ENCODE data around the gene FAM3A. TPM values are rescaled to one million over a fixed set of nuclear protein-coding genes. Genes with fewer than 3 reads are reported as not detected.

FAM3A gene
- total and polyA plus RNA-seq, 2 of the 8 experiments (the other 6 are each of a cell fraction or from before 2014, with no cell fraction given): 16.2 to 18.6 TPM

GRCh38 chrX:154495472-154495922 is 20.5 kb downstream of the FAM3A start:
- Histone ChIP-seq H3K14ac (ENCODE audit: insufficient read length) (no peak overlapping the region), H3K56ac (replicated peaks; ENCODE audit: insufficient read length, low read depth, low read length) (no peak overlapping the region), H3K79me2 (ENCODE audit: control insufficient read depth in 1 of 2, insufficient read depth in 2 of 2, low read length in 2 of 2) (no peaks in the 10 kb centered on the region), H3K18ac (ENCODE audit: extremely low read depth, low read length) (no peak overlapping the region), H2AK5ac (ENCODE audit: low read depth, low read length) (no peak overlapping the region), H3K36me3 (ENCODE audit: control insufficient read depth in 2 of 4, insufficient read depth in 4 of 4, low read length in 3 of 4) (no peaks in the 10 kb centered on the region), H4K91ac (replicated peaks; ENCODE audit: insufficient read length, low read length) (no peak overlapping the region), H2BK20ac (ENCODE audit: low read length) (no peak overlapping the region), H3K23ac (ENCODE audit: insufficient read length) (no peak overlapping the region), H3K23me2 (ENCODE audit: low read depth, low read length) (no peaks in the 10 kb centered on the region), H3K79me1 (ENCODE audit: low read depth, low read length) (no peaks in the 10 kb centered on the region), H4K20me1 (replicated peaks in 1 of 2; ENCODE audit: control insufficient read depth in 1 of 2, insufficient read depth in 2 of 2, low read length in 2 of 2) (no peaks in the 10 kb centered on the region), H2BK5ac (ENCODE audit: low read depth, low read length) (no peak overlapping the region), H3K4ac (replicated peaks; ENCODE audit: insufficient read length, low read depth, low read length) (no peak overlapping the region), H3K27me3 (replicated peaks in 1 of 4; ENCODE audit: control insufficient read depth in 3 of 4, extremely low read depth in 1 of 4, insufficient read depth in 3 of 4, low read length in 3 of 4) (no peaks in the 10 kb centered on the region), H4K8ac (ENCODE audit: extremely low read depth, insufficient read depth, low read length) (no peak overlapping the region), H2AFZ (ENCODE audit: low read length) (no peak overlapping the region), H2BK15ac (ENCODE audit: low read length) (no peak overlapping the region), H3K4me3 (ENCODE audit: extremely low read depth in 1 of 4, insufficient read depth in 2 of 4, low read depth in 3 of 4, low read length in 4 of 4) (no peak overlapping the region), H4K5ac (ENCODE audit: insufficient read length, low read depth, low read length) (no peak overlapping the region), H3K4me2 (ENCODE audit: insufficient read depth in 1 of 2, low read depth in 2 of 2, low read length in 2 of 2) (no peak overlapping the region), H3K9me3 (ENCODE audit: insufficient read depth in 2 of 2, low read depth in 1 of 2, low read length in 1 of 2) (no peaks in the 10 kb centered on the region), H3K4me1 (replicated peaks in 1 of 4; ENCODE audit: control insufficient read depth in 3 of 4, insufficient read depth in 4 of 4, low read length in 3 of 4) (no peaks in the 10 kb centered on the region), H2BK120ac (replicated peaks; ENCODE audit: low read depth, low read length) (no peak overlapping the region), H3K9ac (replicated peaks in 1 of 4; ENCODE audit: extremely low read depth in 1 of 4, low read depth in 3 of 4, low read length in 3 of 4) (no peak overlapping the region), H2BK12ac (ENCODE audit: low read depth, low read length) (no peak overlapping the region), H3K27ac (ENCODE audit: low read depth, low read length) (no peak overlapping the region)
- WGBS, 2 experiments (ENCODE audit: extremely low coverage in 1 of 2, insufficient coverage in 1 of 2, insufficient read length in 1 of 2, insufficient replicate concordance in 2 of 2, low coverage in 1 of 2, low lambda C conversion rate in 2 of 2, missing lambda C conversion rate in 1 of 2): 83% methylated on average over 6 of the region's 6 CpGs; no CpG with 5 or more reads in 1 of the 2 experiments
- ChIA-PET CTCF (ENCODE audit: partially characterized antibody) (no interaction called here), POLR2A (ENCODE audit: partially characterized antibody) (interaction anchor here (0.8 kb wide), 1 partner anchor 98 kb away, joined by 3 read pairs; no protein-coding TSS in a partner anchor)
- no peak for TF ChIP-seq KDM5A (IDR thresholded peaks at IDR 0.05; ENCODE audit: low read length)
- no peak for TF ChIP-seq FOSL1 (IDR thresholded peaks at IDR 0.05; ENCODE audit: insufficient read depth, low read depth, low read length)
- no peak for TF ChIP-seq BCL11A (IDR thresholded peaks at IDR 0.05; ENCODE audit: low read depth in 2 of 2, low read length in 2 of 2)
- no peak for TF ChIP-seq GABPA (IDR thresholded peaks at IDR 0.05; ENCODE audit: borderline replicate concordance, insufficient read depth, low read length)
- TF ChIP-seq KDM1A (IDR thresholded peaks at IDR 0.05; ENCODE audit: borderline replicate concordance, low read length): no peak
- TF ChIP-seq KDM4A (IDR thresholded peaks at IDR 0.05; ENCODE audit: low read depth, low read length, severe bottlenecking): no peak
- TF ChIP-seq SP1 (IDR thresholded peaks at IDR 0.05; ENCODE audit: low read depth, low read length): no peak
- TF ChIP-seq TCF12 (IDR thresholded peaks at IDR 0.05; ENCODE audit: low read depth, low read length): no peak
- no peak for TF ChIP-seq HDAC6 (IDR thresholded peaks at IDR 0.05; ENCODE audit: low read depth, low read length)
- no peak for TF ChIP-seq RAD21 (IDR thresholded peaks at IDR 0.05 in 1 of 2, conservative IDR thresholded peaks at IDR 0.05 in 1 of 2; ENCODE audit: low read depth in 2 of 2, low read length in 2 of 2)
- TF ChIP-seq SP2 (IDR thresholded peaks at IDR 0.05; ENCODE audit: low read length): no peak
- no peak for FAIRE-seq
- DNase-seq (ENCODE audit: low read depth in 1 of 2, low spot score in 2 of 2): no peak

Measured in H1 (cell line).